K562 (cell line): Measurements from ENCODE around the gene ZNF791.

ENCODE experiments used
- CHD7 ChIP-seq: fragments of 200-600 bp; sonication (generic); IDR thresholded peaks from one replicate; pipeline ENCODE4 v1.6.1; 2012; ENCODE audit warnings: mild to moderate bottlenecking, low read depth, low read length, inconsistent platforms
- CTCF ChIP-seq, 3 experiments: IDR thresholded peaks in 2 of 3; conservative IDR thresholded peaks in 1 of 3; 2 replicates each; pipeline ENCODE4 v1.5.1; 2011 to 2012; ENCODE audit warnings: low read length in 3 of 3, mild to moderate bottlenecking in 3 of 3, control low read depth in 2 of 3, improper control_type of control experiment in 1 of 3, inconsistent platforms in 1 of 3, low read depth in 1 of 3, mixed read lengths in 1 of 3, moderate library complexity in 1 of 3; ENCODE audit not compliant: insufficient read depth in 2 of 3
- HINFP ChIP-seq: fragments of 450-650 bp; conservative IDR thresholded peaks from 2 replicates; pipeline ENCODE4 v1.6.1; 2016; ENCODE audit warnings: missing genetic modification characterization, low read depth, mild to moderate bottlenecking, control low read depth, missing compliant biosample characterization
- MXD1 ChIP-seq: fragments of 250-450 bp; sonication (Bioruptor Pico); IDR thresholded peaks from 2 replicates; pipeline ENCODE4 v1.8.0; 2021; ENCODE audit warnings: borderline replicate concordance, mild to moderate bottlenecking, moderate library complexity; ENCODE audit not compliant: poor library complexity, severe bottlenecking
- NCOA4 ChIP-seq: fragments of 450-650 bp; IDR thresholded peaks from 2 replicates; pipeline ENCODE4 v1.6.1; 2018; ENCODE audit warnings: mild to moderate bottlenecking; ENCODE audit not compliant: partially characterized antibody
- RNF2 ChIP-seq: sonication (generic); IDR thresholded peaks from 2 replicates; pipeline ENCODE4 v1.6.1; 2016
- SAP30 ChIP-seq: fragments of 200-600 bp; sonication (generic); IDR thresholded peaks from 2 replicates; pipeline ENCODE4 v1.6.1; 2012; ENCODE audit warnings: borderline replicate concordance, low read depth, mild to moderate bottlenecking, moderate library complexity, low read length, control low read depth, inconsistent platforms; ENCODE audit not compliant: insufficient read depth, poor library complexity, severe bottlenecking

GRCh38 chr19:12652219-12652618 is 41.5 kb downstream of the ZNF791 start:
- TF ChIP-seq HINFP (tag), result no peak
- TF ChIP-seq CTCF (IDR thresholded peaks at IDR 0.05 in 2 of 3, conservative IDR thresholded peaks at IDR 0.05 in 1 of 3; ENCODE audit: insufficient read depth in 2 of 3, low read depth in 1 of 3, low read length in 3 of 3), result no peak
- TF ChIP-seq CHD7, result no peak
- no peak for TF ChIP-seq RNF2
- no peak for TF ChIP-seq SAP30
- TF ChIP-seq NCOA4, result no peak
- no peak for TF ChIP-seq MXD1
